GM19455 (cell line): ENCODE measurements around the gene ELFN1.

ENCODE experiments used
- ATAC-seq: cut with Tn5 transposase; IDR thresholded peaks from one replicate; pipeline ENCODE4 v1.9.1; 2021; ENCODE audit not compliant: unreplicated experiment

Gene ELFN1

DNA sequence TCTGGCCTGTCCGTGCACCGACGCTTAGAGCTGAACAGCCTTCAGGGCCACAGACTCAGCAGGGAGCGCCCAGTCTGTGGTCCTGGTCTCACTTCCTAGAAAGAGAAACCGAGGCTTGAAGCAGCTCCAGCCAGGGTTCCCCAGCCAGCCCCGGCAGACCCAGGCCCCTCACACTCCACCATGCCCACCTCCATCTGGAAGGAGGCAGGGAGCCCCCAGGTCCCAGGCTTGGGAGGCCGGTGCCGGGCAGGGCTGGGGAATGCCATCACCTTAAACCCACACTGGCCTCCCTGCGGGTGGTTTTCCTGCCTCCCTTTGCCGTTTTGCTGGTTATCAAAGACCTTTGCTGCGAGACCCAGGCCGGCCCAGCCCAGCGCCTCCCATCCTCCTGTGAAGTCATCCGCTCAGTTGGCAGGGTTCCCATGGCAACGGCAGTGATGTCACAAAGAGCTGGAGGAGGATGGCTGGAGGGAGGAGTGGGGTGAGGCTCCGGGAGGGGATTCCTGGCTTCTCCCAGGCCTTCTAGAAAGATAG, 24.0 kb downstream of the ELFN1 start:
- ATAC-seq, result no peak

DNA sequence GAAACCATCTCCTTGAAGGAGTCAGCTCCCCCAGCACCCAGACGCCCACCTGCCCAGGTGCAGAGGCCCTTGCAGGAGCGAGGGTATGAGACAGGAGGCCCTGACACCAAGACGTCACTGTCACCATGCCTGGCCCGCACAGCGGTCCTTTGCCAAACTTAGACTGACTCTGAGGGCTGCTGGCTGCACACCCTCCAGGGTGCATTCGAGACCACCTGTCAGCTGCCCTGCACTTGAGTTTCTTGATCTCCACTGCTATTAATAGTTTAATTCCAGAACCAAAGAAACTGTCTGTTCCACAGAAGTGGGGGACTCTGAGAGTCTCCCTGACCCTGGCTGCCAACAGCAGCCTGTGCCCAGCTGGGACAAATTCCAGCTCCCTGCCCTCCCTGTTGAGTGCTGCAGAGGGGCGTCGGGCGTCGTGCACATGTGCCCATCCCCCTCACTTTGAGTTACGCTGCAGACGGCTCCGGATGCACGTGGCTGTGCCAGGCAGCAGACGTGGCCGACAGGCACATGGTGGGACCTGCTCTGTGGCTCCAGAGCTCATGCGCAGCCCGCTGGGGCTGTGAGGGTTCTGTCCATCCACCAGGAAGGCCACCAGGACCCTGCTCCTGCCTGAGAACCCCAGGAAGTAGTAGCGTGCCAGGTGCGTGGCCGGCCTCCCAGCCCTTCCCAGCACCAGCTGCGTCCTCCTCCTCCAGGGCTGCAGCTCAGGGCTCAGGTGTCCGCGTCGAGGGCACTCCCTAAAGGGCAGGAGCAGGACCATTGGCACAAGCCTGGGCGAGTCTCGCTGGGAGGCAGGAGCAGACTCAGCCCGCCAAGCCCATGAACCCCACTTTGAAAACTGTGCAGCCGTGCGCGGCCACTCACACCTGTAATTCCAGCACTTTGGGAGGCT, 24.8 kb downstream of the ELFN1 start:
- ATAC-seq, result no peak

DNA sequence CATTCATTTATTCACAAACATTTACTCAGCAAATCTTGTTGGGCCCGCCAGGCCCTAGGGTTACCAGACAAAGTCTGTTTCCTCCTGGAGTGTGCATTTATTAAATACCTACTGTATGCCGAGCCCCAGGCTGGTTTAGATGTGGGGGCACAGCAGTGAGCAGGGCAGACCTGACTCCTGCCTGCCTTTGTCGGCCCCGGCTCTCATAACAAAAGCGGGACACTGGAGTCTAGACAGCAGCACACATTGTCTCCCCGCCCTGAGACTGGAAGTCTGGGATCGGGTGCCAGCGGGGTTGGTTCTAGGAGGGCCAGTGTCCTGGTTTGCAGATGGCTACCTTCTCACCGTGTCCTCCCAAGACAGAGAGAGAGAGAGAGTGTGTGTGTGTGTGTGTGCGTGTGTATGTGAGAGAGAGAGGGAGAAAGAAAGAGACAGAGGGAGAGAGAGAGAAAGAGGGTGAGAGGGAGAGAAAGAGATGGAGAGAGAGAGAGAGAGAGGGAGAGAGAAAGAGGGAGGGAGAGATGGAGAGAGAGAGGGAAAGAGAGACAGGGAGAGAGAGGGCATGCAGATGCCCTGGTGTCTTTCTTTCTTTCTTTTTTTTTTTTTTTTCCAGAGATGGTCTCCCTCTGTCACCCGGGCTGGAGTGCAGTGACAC, 25.9 kb downstream of the ELFN1 start:
- ATAC-seq, result no peak

DNA sequence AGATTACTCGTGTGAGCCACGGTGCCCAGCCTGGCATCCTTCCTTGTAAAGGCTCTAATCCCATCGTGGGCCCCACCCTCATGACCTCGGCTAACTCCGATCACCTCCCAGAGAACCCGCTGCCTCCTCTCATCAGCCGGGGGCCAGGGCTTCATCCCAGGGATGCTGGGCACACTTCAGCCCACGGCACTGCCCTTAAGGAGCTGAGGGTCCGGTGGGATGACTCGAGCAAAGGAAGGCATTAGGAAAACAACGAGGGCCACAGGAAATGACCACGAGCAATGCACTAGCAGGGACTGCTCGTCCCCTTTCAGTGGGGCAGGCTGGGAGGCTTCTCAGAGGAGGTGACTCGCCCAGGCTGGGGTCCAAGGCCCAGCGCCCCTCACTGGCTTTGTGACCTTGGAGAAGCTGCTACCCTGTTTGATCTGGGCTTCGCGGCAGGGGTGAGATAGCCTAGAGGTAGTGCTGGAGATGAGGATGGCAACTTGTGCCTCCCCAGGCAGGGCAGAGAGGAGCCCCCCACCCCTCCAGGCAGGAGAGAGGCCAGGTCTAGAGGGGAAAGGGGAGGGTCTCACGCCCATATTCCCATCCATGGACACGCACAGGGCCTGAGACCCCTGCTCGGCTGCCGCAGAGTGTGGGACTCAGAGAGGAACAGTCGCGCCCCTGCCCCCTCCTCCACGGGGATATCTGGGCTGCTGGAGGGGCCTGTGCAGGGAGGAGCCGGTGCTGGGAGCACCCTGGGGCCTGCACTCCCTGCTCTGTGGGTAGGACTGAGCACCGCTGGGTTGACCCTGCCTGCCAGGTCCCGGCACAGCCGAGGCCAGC, 26.8 kb downstream of the ELFN1 start:
- ATAC-seq, result no peak

DNA sequence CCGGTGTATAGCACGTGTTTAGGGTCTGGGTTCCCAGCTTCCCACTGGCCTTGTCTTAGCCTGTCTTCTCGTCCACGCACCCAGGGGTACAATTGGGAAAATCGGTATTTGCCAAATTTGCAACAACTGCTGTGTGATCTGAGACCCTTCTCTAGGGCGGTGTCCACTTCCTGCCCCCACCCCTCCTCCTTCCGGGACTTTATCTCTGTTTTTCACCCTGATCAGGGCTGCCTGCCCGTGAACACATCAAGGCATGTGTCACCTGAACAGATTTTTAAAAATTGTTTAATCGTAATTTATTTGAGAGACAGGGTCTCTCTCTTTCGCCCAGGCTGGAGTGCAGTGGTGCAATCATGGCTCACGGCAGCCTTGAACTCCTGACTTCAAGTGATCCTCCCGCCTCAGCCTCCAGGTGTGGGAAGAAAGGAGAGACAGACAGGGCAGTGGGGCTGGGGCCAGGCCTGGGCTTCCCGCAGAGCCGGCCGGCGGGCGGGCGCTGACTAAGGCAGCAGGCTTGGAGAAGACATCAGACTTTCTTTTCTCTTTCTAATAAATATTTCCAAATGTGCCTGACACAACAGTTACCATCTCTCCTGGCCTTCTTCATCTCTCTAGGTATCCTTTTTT, 27.5 kb downstream of the ELFN1 start:
- no peak for ATAC-seq

DNA sequence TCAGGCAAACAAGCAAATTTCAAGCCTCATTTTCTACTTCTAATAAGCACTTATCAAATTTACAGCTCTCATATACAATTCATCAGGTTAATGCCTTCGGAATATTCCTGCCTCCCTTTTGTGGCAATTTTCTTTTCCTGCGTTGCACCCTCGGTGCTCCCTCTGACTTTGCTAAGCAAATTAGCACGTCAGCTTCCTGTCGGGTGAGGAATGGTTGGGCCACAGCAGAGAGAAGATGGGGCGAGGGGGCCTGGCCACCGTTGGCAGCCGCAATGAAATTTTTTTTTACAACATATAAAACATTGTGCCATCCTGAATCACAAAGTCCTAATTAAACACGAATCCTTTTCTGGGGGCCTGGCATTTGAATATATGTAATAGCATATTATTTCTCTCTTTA, 28.1 kb downstream of the ELFN1 start:
- no peak for ATAC-seq

DNA sequence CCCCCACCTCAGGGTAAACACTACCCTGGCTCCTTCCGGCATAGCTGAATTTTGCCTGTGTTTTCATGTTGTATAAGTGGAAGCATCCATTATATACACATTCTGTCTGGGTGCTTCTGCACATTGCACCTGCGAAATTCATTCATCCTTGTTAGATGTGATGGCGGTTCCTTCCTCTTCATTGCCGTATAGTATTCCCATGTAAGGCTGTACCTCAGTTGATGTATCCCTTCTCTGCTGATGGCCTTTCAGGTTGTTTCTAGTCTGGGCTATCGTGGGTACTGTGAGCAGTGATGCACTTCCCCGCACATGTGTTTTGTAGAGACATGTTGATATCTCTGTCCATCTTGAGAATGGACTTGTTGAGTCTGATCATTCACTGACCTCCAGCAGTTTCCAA, 28.9 kb downstream of the ELFN1 start:
- no peak for ATAC-seq

DNA sequence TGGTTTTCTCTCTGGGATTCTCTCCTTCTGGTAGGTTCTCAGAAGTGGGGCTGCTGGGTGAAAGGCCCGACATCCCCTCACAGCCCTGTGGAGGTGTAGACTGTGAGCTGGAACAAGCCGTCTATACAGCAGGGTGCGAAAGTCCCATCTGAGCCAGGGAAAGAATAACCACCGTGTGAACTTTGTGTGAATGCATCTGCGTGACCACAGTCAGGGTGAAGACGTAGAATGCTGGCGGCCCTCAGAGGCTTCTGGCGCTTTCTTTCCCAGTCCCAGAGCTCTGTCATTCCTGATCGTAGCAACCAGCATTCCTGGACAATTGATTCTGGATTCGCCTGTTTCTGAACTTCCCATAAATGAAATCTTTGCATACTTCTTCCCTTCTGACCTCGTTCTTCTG, 30.0 kb downstream of the ELFN1 start:
- no peak for ATAC-seq

DNA sequence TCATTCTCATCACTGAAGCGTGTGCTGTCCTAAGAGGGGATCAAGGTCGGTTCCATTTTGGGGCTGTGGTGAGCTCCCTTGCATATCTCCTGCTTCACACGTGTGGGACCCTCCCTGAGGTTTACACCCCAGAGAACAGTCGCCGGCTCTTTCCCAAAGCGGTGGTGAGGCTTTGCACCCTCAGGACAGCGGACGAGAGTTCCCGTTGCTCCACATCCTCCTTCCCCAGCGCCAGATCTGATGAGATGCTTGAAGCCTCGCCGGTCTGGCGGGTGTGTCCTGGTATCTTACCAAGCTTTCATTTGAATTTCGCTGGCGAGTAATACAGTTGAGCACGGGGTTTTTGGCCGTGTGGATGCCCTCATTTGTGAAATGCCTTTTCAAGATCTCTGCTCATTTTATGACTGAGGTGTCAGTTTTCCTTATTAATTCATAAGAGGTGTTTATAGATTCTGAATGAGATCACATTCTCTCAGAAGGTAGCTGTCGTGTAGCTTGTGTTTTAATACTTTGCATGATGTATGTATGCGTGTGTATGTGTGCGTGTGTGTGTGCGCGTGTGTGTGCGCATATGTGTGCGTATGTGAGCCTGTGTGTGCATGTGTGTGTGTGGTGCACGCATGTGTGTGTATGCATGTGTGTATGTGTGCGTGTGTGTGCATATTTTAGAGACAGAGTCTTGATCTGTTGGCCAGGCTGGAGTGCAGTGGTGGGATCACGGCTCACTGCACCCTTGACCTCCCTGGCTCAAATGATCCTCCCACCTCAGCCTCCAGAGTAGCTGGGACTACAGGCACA, 30.7 kb downstream of the ELFN1 start:
- ATAC-seq, result no peak

DNA sequence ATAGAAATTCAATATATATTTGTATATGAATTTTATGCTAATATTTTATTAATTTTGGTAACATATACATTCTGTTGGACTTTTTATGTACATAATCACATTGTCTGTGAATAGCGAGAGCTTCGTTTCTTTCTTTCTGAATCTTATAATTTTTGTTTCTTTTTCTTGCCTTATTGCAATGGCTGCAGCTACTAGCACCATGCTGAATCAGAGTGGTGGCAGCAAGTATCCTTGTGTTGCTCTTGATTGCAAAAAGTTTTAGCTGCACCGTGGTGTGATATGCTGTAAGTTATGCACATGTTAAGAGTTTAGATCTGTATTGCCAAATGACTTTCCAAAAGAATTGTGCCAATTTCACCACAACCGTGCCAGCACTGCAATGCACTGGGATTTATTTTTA, 32.6 kb downstream of the ELFN1 start:
- ATAC-seq, result no peak

DNA sequence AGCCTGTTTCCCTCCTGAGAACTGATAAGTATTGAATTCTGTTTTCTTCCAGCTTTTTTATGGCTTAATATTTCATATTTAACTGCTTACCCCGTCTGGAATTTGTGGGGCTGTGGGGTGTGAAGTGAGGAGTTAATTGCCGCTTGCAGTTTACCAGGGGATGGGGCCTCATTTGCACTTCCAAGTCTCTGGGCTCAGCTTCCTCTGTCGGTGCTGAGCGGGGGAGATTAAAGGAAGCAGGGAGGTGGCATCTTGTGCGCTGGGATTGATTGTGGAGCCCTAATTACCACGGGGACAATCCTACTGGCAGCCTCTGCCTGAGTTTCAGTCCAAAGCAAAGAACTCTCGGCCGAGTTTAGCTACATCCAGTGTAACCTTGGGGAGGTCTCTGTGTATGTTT, 33.4 kb downstream of the ELFN1 start:
- no peak for ATAC-seq

DNA sequence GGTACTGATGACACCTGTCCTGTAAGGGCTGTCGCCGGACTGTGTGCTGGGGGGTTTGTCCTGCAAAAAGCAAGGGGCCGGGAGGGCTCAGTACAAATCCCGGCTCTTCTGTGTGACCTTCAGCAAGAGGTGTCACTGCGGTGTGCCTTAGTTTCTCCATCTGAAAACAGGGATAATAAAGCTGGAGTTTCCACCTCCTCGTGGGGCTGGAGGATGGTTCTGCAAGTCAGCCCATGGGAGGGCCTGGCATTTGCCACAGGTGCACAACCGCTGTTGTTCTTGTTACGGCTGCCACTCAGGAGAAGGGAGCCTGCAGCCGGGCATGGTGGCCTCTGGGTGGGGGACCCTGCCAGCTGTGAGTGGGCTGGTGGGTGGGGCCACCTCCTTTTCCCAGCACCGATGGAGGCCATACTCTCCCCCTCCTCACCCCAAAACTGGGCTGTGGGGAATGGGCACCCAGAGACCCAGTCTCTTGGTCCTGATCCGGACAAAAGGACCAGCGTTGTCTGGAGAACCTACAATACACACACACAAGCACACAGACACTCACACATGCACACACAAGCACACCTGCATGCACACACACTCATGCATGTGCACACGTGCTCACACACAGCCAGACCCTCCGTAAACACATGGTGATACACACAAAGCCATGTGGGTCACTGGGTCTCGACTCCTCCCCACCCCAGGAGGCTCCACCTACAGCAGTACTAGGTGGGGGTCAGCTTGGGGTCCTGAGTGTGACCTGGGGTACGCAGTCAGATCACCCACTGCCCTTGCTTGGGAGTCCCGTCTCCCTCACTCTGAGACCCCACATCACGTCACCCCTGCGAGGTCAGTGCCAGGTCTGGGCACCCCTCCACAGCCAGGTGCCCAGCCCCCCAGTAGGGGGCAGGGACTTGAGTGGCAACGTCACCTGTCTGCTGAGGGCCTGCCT, 34.1 kb downstream of the ELFN1 start:
- ATAC-seq, result no peak

DNA sequence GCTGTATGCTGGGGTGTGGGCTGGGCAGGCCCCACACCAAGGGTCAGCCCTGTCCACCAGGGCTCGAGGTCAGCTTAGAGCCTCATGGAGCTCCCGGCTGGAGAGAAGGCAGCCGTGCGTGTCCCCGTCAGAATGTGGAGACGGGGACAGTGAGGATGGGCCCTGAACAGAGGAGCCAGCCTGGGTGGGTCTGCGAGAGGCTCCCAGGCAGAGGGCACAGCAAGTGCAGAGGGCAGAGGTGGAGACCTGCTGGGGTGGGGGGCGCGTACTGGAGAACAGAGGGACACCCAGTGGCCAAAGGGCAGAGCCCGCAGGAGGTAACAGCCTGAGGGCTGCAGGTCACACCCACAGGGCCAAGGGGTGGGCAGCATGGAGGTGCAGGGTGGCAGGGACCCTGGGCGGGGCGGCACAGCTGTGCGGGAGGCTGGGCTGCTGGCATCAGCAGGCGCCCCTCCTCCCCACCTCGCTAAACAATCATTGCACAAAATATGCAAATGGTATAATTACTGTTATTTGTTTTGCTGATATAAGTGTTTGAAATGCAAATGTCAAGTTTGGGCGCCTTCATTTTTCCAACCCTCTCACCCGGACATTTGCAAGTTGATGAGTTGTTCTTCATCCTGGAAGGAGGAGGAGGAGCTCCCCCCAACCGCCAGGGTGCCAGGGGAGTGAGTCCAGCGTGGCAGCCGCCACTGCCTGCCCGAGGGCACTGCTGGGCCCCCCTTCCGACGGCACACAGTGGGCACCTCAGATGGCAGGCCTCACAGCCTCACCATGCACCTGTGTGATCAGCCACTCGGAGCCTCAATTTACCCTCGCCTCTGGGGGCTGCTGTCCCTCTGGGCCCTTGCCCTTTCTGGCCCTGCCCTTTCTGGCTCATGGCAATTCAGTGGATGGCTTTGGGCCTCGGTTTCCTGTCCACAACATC, 35.0 kb downstream of the ELFN1 start:
- ATAC-seq, result no peak

DNA sequence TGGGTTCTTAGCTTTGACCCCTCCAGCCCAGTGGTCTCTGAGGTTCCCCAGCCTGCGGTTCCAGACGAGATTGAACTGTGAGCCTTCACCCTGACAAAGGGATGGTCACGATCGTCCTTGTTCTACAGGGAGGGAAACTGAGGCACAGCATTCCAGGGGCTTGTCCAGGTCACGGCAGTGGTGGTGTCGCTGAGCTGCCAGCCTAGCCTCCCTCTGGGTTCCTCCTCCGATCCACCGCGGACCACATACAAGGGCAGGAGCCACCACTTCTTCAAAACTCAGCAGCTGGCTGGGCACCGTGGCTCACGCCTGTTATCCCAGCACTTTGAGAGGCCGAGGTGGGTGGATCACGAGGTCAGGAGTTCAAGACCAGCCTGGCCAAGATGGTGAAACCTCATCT, 35.8 kb downstream of the ELFN1 start:
- no peak for ATAC-seq

DNA sequence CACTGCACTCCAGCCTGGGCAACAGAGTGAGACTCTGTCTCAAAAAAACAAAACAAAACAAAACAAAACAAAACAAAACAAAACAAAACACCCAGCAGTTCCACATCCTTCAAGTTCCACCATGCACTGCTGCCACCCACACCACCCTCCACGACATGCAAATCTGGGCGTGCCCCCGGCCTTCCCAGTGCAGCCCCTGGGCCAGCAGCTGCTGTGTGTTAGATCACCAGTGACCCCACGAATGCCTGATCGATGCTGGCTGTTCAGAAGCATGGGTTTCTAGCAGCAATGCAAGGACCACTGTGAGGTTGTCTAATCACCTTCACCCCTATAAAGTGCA, 36.3 kb downstream of the ELFN1 start:
- ATAC-seq, result no peak

DNA sequence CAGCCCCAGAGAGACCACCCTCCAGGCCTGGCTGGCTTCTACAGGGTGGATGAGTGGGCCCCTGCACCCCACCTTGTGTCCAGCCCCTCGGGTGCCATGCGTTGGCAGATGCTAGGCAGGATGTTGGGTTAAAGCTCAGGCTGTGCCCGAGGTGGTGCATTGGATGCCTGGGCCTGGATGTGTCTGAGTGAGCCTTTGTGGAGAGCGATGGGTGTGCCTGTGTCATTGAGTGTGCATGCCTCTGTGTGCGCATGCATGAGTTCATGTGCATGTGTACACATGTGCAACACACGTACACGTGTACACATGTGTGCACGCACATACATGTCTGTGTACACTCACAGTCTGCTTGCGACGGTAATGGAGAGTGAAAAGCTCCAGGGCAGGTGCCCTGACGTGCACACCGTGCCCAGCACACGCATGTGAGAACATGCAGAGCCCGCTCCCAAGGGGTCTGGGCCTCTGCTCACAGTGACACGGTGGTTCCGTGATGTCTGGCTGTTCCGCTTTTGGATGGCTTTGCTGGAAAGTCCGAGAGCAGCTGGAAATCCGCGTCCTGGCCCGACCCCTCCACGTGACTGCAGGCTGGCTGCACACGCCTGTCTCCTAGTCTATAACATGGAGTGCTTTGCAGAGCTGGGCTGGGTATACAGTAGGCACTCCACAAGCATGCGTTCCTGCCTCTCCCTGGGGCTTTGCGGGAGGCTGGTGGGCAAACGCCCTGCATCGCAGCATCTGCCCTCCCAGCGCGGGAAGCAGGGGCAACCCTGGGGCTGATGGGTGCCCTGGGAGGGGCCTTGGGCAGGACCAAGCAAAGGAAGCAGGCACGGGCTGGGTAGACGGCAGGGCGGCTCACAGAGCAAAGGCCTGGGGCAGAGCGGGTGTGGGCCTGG, 36.9 kb downstream of the ELFN1 start:
- ATAC-seq, result no peak
